ENCODE results near the gene LRRC46.
A peak's percentile ranks its signal among the peaks of the same experiment; 100 is the strongest.

Gene LRRC46

GRCh38 chr17:47808036-47808829 is 23.2 kb upstream of the LRRC46 start:
- no peak for DNase-seq (ENCODE audit: low read depth, low spot score)
- no peak overlapping the region for H3K4me3 ChIP-seq (ENCODE audit: low read length)

GRCh38 chr17:47808830-47809480 is 22.5 kb upstream of the LRRC46 start:
- no peak for DNase-seq (ENCODE audit: low read depth, low spot score)
- no peak overlapping the region for H3K4me3 ChIP-seq (ENCODE audit: low read length)

GRCh38 chr17:47810200-47810821 is 21.2 kb upstream of the LRRC46 start:
- no peak for DNase-seq (ENCODE audit: low read depth, low spot score)
- H3K4me3 ChIP-seq (ENCODE audit: low read length) = no peak overlapping the region

DNA sequence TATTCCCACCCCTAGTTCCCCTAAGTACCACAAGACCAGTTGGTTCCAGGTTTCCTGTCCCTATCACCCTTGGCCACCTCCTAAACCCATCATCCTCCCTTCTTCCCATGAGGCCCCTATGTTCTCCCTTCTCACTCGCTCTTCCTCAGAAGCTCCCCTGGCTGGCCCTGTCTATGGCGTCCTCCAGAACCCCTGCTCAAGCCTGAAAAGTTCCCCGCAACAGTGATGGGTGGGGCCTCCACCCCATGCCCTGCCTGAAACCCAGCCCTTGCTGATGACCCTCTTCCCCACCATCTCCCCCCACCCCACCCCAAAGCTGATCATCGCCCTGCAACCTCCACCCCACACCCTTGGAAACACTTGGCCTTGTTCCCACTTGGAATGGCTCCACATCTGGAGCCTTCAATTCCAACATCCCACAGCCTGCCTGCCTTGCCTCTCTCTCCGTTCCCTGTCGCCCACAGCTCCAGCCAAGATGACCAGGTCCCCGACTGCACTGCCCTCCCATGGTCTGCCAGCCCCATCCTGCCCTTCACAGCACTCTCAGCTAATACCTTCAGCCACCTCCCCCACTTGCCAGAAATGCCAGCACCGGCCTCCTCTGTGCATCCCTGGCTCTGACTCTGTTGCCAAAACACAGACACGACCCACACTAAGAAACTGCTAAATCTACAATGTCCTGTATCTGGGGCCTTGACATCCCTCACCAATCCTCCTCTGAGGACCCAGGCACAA is 20.4 kb upstream of the LRRC46 start:
- no peak for DNase-seq (ENCODE audit: low read depth, low spot score)
- no peak overlapping the region for H3K4me3 ChIP-seq (ENCODE audit: low read length)

DNA sequence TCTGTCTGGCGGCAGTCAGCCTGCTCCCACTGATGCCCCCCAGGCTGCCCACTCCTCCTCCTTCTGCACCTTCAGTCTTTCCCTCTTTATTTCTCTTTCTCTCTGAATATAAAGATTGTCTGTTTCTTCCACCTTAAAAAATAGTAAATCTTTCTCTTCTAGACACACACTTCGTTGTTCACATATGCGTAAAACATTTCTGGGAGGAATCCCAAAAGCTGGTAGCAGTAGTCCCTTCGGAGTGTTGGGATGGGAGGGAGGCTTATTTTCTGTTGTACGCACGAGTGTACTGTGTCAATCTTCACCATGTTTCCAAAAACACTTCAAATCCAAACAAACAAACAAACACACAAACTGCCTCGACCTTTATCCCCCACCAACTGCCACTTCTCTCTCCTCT is 19.8 kb upstream of the LRRC46 start:
- DNase-seq (ENCODE audit: low read depth, low spot score) = no peak
- no peak overlapping the region for H3K4me3 ChIP-seq (ENCODE audit: low read length)

DNA sequence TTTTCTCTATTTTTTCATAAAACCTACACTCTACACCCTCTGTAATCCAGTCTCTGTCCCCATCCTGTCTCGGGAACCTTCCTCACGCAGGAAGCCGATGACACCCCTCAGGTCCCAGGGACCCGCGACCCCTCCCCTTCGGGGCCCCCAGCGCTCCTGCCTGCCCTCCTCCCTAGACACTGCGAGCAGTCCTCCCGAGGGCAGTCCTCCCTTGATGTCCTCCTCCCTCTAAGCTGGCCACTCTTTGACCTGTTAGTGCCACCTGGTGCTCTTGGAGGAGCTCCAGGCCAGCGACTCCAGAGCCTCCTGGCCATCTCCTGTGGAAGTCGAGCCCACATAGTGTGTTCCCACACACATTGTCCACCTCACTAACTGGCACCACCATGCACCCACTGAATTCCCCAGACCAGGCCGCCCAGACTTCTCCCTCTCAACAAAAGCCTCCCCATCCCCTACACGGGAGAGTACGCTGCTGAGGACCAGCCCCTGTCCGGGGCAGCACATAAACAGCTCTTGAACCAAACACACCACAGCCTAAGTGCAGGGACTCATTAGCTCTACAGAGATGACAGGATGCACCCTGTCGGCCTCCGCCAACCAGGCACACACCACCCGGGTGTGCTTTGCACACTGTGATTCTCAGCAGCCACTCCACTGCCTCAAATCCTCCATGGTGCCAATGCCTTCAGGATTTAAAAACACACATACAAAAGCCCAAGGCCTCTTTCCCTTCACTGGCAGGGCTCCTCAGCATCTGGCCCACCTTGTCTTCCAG is 19.1 kb upstream of the LRRC46 start:
- no peak overlapping the region for H3K4me3 ChIP-seq (ENCODE audit: low read length)
- DNase-seq (ENCODE audit: low read depth, low spot score) = no peak

DNA sequence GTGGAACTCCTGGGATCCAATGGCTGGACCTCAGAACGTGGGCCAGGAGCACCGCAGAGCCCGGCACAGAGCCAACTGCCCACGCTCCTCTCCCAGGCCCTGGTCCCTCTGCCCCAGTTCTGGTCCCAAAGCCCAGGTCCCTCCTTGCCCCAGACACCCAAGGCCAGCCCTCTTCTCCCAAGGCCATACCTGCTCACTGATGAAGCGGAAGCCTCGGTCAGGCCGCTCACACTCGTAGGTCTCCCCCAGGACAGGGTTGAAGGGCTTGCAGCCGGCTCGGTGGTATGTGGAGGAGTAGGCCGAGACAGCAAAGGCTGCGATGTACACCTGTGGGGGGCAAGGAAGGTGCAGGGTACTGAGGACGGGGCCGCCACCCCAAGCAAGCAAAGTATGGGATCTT is 18.4 kb upstream of the LRRC46 start:
- no peak overlapping the region for H3K4me3 ChIP-seq (ENCODE audit: low read length)
- DNase-seq (ENCODE audit: low read depth, low spot score) = no peak

DNA sequence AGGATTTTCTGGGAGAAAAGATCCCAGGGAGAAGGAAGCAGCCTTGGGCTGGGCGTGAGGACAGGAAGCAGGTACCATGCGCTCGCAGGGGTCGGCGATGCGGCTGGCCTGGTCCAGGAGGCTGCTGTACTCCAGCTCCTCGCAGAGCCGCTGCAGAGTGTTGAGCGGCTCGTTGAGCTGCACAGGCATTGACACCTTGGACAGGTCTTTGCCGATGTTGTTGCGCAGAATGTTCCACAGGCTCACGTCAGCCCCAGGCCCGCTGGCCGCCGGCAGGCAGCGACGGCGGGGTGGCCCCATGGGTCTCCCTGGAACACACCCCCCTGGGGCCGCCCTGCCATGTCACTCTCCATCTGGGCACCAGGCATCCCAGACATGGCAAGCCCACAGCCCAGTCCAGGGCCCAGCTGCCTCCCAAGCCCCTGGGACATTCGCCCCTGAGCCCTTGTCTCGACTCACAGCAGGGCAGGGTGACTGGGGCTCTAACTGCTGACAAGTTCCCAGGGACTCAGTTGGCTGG is 17.9 kb upstream of the LRRC46 start:
- no peak overlapping the region for H3K4me3 ChIP-seq (ENCODE audit: low read length)
- no peak for DNase-seq (ENCODE audit: low read depth, low spot score)

- DNase-seq (ENCODE audit: low read depth, low spot score) = no peak
- no peak overlapping the region for H3K4me3 ChIP-seq (ENCODE audit: low read length)
Observed at GRCh38 chr17:47815106-47815918, 16.2 kb upstream of the LRRC46 start.

DNA sequence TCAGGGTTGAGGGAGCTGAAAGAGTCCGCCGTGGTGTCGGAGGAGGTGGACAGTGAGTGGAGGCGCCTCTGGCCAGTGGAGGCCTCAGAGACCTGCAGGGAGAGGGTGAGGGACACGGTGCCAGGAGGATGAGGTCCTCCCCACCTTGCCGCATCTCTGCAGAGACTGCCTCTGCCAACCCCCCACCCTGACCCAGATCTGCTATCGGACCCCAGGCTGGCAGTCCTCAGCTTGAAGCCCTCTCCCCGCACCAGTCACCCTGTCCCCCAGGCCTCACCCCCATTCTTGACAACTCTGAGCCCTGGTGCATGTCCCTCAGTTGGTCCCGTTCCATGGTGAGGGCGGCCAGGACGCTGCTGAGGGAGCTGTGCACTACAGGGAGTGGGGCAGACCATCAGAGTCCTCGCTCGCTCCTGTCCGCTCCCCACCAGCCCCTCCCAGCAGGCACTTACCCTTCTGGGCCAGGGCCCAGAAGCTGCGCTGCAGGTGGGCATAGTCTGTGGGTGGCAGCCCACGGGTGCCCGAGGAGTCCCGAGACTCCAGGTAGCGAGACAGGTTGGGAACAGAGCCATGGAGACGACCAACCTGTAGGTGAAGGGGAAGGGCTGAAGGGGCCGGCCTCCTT is 15.2 kb upstream of the LRRC46 start:
- no peak overlapping the region for H3K4me3 ChIP-seq (ENCODE audit: low read length)
- DNase-seq (ENCODE audit: low read depth, low spot score) = no peak

GRCh38 chr17:47816947-47817346 is 14.5 kb upstream of the LRRC46 start:
- H3K4me3 ChIP-seq (ENCODE audit: low read length) = no peak overlapping the region
- DNase-seq (ENCODE audit: low read depth, low spot score) = no peak

- no peak for DNase-seq (ENCODE audit: low read depth, low spot score)
- H3K4me3 ChIP-seq (ENCODE audit: low read length) = no peak overlapping the region
Observed at GRCh38 chr17:47818002-47818695, 13.3 kb upstream of the LRRC46 start.

DNA sequence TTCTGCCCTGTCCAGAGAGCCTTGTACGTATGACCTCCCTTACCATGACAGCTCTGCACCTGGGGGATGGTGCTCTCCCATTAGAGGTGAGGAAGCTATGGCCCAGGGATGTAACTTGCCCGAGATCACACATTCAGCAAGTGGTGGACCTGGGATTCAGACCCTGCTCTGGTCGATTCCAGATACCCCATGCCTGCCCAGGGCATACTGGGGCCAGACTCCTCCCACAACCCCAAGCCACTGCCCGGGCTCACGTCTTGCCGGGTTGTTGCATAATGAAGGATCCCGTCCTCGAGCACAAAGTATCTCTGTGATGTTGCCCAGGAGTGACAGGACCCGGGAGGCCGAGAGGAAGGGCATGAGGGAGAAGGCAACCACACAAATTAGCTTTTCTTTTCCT is 12.0 kb upstream of the LRRC46 start:
- no peak for DNase-seq (ENCODE audit: low read depth, low spot score)
- no peak overlapping the region for H3K4me3 ChIP-seq (ENCODE audit: low read length)

DNA sequence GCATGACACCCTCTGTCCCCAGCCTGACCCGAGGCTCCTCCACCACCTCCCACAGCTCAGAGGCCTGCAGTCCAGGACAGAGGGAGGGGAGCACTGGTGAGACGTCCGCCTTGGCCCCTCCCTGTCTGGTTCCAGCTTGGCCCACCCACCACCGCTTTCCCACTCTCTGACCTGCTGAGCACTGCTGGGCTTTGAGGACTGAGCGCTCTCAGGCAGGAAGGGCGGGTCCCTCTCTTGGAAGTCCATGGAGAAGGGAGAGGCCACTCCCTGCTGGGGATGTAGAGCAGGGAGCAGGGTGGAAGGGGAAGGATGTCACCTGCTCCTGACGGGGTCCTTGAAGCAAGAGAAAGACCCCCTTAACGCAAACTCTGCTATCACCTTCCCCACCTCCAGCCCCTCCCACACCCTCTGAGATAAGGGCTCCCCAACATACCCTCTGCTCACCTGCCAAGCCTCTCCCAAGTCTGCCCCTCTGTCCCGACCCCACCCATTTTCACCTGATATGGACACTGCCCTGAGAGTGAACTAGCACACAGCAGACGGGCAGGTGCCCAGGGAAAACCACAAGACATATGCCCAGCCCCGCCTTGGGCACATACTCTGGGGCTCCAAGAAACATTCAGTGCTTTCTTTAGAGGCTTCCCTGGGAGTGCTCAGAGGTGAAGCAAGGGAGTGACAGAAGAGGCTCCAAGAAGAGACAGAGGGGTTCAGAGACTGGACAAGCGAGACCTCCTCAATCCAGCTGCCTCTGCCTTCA is 11.3 kb upstream of the LRRC46 start:
- DNase-seq (ENCODE audit: low read depth, low spot score) = no peak
- peak overlapping the region; percentile 95 for H3K4me3 ChIP-seq (ENCODE audit: low read length)

DNA sequence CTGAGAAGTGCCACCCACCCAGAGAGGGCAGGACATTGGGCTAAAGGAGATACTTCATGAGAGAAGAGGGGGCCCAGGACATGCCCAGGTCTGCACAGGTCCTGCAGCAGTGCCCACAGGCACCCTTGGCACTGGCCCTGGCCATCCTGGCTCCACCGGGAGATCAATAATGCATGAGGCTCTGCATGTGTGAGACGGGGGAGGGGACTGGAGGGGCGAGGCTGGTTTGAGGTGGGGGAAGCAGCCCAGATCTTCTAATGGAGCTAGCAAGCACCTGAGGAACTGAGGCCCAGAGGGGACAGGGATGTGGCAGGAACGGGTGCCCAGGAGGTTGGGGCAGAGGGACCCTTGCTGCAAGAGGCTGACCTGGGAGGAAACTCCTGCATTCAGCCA is 10.4 kb upstream of the LRRC46 start:
- DNase-seq (ENCODE audit: low read depth, low spot score) = no peak
- peak overlapping the region; percentile 95 for H3K4me3 ChIP-seq (ENCODE audit: low read length)
